ENCODE data around the gene GABRE. TPM values are rescaled to one million over a fixed set of nuclear protein-coding genes. Genes with fewer than 3 reads are reported as not detected.

The GABRE gene
- total RNA-seq, 4 donors from 2014 or later = 120 to 317 (median 209) TPM

DNA sequence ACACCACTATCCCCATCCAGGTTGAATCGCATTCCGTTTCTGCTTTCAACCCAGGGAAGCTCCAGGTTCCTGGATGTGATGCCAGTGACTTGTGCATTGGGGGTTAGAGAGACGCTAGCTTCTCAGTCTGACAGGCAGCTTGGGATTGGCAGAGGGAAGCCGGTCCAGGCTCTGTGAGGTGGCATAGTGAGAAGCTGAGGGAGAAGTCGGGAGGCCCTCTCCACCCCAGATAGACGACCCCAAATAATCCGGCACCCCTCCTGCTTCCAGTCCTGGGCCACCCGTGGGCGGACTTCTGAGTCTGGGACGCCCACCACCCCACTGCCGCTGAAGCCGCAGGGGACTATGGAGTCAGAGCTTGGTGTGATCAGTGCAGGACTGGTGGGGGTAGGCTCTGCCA lies 54.4 kb downstream of the GABRE start:
- TF ChIP-seq, protein P1, sequence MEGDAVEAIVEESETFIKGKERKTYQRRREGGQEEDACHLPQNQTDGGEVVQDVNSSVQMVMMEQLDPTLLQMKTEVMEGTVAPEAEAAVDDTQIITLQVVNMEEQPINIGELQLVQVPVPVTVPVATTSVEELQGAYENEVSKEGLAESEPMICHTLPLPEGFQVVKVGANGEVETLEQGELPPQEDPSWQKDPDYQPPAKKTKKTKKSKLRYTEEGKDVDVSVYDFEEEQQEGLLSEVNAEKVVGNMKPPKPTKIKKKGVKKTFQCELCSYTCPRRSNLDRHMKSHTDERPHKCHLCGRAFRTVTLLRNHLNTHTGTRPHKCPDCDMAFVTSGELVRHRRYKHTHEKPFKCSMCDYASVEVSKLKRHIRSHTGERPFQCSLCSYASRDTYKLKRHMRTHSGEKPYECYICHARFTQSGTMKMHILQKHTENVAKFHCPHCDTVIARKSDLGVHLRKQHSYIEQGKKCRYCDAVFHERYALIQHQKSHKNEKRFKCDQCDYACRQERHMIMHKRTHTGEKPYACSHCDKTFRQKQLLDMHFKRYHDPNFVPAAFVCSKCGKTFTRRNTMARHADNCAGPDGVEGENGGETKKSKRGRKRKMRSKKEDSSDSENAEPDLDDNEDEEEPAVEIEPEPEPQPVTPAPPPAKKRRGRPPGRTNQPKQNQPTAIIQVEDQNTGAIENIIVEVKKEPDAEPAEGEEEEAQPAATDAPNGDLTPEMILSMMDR (IDR thresholded peaks at IDR 0.05; ENCODE audit: low read depth) = no peak

DNA sequence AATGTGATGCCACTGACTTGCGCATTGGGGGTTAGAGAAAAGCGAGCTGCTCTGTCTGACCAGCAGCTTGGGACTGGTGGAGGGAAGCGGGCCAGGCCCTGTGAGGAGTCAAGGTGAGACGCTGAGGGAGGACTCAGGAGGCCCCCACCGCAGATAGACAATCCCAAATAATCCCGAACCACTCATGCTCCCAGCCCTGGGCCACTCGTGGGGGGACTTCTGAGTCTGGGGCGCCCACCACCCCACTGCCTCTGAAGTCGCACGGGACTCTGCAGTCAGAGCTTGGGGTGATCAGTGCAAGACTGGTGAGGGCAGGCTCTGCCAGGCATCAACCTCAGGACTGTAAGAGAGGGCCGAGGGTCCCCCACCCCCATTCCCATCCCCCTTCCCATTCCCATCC lies 54.9 kb downstream of the GABRE start:
- TF ChIP-seq, protein P1 (IDR thresholded peaks at IDR 0.05; ENCODE audit: low read depth) = no peak

DNA sequence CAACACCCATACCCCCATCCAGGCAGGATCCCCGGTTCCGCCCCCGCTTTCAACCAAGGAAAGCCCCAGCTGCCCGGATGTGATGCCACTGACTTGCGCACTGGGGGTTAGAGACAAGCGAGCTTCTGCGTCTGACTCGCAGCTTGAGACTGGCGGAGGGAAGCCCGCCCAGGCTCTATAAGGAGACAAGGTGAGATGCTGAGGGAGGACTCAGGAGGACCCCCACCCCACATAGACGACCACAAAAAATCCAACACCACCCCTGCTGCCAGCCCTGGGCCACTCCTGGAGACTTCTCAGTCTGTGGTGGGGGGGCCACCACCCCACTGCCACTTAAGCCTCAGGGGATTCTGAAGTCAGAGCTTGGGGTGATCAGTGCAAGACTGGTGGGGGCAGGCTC lies 61.7 kb downstream of the GABRE start, which contains the start of gene MAGEA4:
TSS of gene MAGEA4 (plus strand) at position 110 of the 400 bp plus-strand sequence. CDS start 10,776 bp downstream, outside the sequence.
- TF ChIP-seq, protein P1 (IDR thresholded peaks at IDR 0.05; ENCODE audit: low read depth) = no peak

DNA sequence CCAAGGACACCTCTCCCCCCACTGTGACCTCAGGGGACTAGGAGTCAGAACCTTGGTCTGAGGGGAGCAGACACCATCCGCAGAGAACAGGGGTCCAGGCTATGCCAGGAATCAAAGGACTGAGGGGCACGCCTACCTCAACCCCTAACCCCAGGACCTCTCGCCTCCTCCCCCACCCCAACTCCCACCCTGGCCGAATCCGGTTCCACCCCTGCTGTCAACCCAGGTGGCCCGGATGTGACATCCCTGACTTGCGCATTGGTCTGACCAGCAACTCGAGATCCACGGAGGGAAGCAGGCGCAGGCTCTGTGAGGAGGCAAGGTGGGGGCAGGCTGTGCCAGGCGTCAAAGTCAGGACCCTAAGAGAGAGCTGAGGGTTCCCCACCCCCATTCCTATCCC lies 62.3 kb downstream of the GABRE start:
- TF ChIP-seq, protein P1 (IDR thresholded peaks at IDR 0.05; ENCODE audit: low read depth) = no peak

DNA sequence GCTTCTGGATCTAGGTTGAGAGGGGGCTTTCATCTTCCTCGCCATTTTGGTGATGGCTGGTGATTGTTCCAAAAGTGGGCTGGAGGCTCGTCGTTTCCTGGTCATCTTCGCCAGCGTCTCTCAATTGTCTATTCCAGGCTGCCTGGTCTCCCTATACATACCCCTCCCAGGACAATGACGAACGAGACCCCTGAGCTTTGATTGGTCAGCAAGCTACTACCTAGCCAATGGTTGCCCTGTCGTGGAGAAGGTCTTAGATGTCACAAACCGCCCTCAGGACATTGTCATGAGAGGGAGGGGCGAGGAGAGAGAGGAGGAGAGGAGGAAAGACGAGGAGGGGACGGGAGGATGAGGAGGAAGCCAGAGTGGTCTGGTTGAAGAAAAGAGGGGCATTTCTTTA lies 69.5 kb downstream of the GABRE start:
- TF ChIP-seq, protein P1 (IDR thresholded peaks at IDR 0.05; ENCODE audit: low read depth) = no peak

Other genes starting within 250 kb of the GABRE start
- gene CNGA2, start 239.9 kb downstream of the GABRE start, total RNA-seq = not detected
- gene MAGEA4, start 61.8 kb downstream of the GABRE start, total RNA-seq = not detected
- gene MAGEA10, start 163.9 kb upstream of the GABRE start, total RNA-seq = not detected

Measured in subcutaneous adipose tissue (tissue), 4 donors.